Testis (tissue), 2 donors: ENCODE measurements around the gene IFNL2.

Experiments used
- POLR2A ChIP-seq: fragments of 450-650 bp; IDR thresholded peaks from one replicate; pipeline ENCODE4 v1.6.1; 2017; ENCODE audit warnings: antibody characterized with exemption, mild to moderate bottlenecking, moderate library complexity
- TF ChIP-seq, protein P1 (sequence below), 3 experiments: fragments of 450-650 bp in 2 of 3; fragments of 200-600 bp in 1 of 3; sonication (generic) in 1 of 3; IDR thresholded peaks; one replicate each; pipeline ENCODE4 v1.5.1; 2016 to 2019; ENCODE audit warnings: antibody characterized with exemption in 3 of 3, mild to moderate bottlenecking in 2 of 3, moderate library complexity in 1 of 3

DNA sequence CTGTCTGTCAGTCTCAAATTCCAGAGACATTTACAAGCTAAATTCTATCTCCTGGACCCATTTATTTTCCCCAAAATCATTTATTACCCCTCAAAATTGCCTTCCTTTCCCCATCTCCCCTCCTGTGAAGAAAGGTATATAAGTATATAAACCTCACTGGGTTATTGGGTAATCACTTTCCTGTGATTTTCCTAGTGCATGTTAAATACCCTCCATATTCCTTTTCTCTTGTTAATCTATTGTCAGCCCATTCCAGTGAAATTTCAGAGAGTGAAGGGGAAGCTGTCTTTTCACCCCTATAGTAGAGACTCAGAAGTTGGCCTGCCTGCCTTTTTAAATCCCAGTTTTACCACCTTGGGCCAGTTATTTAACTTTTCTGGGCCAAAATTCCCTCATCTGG, 37.9 kb downstream of the IFNL2 start:
- TF ChIP-seq, protein P1, sequence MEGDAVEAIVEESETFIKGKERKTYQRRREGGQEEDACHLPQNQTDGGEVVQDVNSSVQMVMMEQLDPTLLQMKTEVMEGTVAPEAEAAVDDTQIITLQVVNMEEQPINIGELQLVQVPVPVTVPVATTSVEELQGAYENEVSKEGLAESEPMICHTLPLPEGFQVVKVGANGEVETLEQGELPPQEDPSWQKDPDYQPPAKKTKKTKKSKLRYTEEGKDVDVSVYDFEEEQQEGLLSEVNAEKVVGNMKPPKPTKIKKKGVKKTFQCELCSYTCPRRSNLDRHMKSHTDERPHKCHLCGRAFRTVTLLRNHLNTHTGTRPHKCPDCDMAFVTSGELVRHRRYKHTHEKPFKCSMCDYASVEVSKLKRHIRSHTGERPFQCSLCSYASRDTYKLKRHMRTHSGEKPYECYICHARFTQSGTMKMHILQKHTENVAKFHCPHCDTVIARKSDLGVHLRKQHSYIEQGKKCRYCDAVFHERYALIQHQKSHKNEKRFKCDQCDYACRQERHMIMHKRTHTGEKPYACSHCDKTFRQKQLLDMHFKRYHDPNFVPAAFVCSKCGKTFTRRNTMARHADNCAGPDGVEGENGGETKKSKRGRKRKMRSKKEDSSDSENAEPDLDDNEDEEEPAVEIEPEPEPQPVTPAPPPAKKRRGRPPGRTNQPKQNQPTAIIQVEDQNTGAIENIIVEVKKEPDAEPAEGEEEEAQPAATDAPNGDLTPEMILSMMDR (IDR thresholded peaks at IDR 0.05) = no peak
- TF ChIP-seq POLR2A = no peak
